MM.1S (cell line): ENCODE results near the gene C3orf18.

Experiments
- CTCF ChIP-seq: fragments of 300-600 bp; sonication (generic); IDR thresholded peaks from 2 replicates; pipeline ENCODE4 v1.5.1; 2016; ENCODE audit warnings: antibody characterized with exemption, low read length, mixed read lengths
- EZH2 ChIP-seq: fragments of 300-600 bp; sonication (generic); optimal IDR thresholded peaks from 2 replicates; pipeline ENCODE3; 2017; ENCODE audit warnings: low read depth, mild to moderate bottlenecking, antibody characterized with exemption, low read length, mixed read lengths

- TF ChIP-seq CTCF (no peak), EZH2 (no peak)
Observed at GRCh38 chr3:50603261-50604109, 35.9 kb upstream of the C3orf18 start.
